Neural progenitor cell (in vitro differentiated cells): ENCODE results near the gene TRIP13.

ENCODE experiments used
- EZH2 ChIP-seq: fragments of 200-600 bp; sonication (generic); IDR thresholded peaks from 2 replicates; pipeline ENCODE4 v1.6.1; 2017; ENCODE audit warnings: antibody characterized with exemption, mild to moderate bottlenecking, moderate library complexity
- EZH2phosphoT487 ChIP-seq: fragments of 200-600 bp; sonication (generic); IDR thresholded peaks from 2 replicates; pipeline ENCODE4 v1.6.1; 2017; ENCODE audit warnings: antibody characterized with exemption
- TF ChIP-seq, protein P1 (sequence below): fragments of 200-600 bp; sonication (generic); IDR thresholded peaks from 2 replicates; pipeline ENCODE4 v1.5.1; 2017; ENCODE audit warnings: antibody characterized with exemption, mild to moderate bottlenecking

DNA sequence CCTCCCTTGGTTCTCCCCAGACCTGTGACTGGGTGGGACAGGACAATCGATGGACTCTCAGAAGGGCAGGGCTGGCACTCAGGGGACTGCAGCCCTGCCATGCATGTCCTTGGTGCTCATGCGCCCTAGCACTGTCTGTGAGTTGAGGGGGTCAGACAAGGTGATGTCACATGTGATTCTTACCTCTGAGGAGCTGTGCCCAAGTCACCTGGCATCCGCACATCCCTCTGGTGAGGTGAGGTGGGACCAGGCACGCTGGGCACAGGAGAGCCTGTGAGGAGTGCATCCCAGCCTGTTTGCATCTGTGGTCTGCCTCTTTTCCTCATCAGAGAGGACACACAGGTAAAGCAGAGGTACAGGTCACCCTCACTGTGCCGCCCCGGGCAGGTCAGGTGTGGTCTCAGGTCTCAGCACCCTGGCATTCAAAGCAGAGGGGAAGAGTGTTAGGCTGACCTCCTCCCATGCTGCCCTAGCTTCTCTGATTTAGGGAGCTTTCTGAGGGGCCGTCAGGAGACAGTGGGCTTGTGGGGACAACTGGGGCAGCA is 14.8 kb downstream of the TRIP13 start:
- TF ChIP-seq, protein P1, sequence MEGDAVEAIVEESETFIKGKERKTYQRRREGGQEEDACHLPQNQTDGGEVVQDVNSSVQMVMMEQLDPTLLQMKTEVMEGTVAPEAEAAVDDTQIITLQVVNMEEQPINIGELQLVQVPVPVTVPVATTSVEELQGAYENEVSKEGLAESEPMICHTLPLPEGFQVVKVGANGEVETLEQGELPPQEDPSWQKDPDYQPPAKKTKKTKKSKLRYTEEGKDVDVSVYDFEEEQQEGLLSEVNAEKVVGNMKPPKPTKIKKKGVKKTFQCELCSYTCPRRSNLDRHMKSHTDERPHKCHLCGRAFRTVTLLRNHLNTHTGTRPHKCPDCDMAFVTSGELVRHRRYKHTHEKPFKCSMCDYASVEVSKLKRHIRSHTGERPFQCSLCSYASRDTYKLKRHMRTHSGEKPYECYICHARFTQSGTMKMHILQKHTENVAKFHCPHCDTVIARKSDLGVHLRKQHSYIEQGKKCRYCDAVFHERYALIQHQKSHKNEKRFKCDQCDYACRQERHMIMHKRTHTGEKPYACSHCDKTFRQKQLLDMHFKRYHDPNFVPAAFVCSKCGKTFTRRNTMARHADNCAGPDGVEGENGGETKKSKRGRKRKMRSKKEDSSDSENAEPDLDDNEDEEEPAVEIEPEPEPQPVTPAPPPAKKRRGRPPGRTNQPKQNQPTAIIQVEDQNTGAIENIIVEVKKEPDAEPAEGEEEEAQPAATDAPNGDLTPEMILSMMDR = no peak
- TF ChIP-seq EZH2 = no peak
- no peak for TF ChIP-seq EZH2phosphoT487
